Measurements from ENCODE around the gene PM20D2.

PM20D2 gene

DNA sequence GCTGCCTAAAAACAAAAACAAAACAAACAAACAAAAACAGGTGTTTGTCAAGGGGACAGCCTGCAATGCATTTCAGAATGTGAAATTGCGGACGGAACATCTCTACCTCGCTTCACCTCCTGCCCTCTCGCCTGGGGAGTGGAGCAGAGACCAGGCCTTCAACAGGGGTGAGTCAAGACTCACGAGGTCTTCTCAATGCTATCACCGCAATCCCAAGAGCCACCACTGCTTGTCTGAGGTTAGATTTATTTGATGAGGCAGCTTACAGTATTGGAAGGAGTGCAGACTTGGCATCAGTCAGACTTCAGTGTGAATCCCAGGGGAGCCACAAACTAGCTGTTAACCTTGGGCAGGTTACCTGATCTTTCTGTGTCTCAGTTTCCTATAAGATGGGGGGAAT is 63.6 kb downstream of the PM20D2 start:
- TF ChIP-seq, protein P1, sequence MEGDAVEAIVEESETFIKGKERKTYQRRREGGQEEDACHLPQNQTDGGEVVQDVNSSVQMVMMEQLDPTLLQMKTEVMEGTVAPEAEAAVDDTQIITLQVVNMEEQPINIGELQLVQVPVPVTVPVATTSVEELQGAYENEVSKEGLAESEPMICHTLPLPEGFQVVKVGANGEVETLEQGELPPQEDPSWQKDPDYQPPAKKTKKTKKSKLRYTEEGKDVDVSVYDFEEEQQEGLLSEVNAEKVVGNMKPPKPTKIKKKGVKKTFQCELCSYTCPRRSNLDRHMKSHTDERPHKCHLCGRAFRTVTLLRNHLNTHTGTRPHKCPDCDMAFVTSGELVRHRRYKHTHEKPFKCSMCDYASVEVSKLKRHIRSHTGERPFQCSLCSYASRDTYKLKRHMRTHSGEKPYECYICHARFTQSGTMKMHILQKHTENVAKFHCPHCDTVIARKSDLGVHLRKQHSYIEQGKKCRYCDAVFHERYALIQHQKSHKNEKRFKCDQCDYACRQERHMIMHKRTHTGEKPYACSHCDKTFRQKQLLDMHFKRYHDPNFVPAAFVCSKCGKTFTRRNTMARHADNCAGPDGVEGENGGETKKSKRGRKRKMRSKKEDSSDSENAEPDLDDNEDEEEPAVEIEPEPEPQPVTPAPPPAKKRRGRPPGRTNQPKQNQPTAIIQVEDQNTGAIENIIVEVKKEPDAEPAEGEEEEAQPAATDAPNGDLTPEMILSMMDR (IDR thresholded peaks at IDR 0.05; ENCODE audit: low read depth, low read length): no peak
- no peak for TF ChIP-seq EZH2phosphoT487 (IDR thresholded peaks at IDR 0.05; ENCODE audit: low read depth)
- H2AFZ ChIP-seq (ENCODE audit: low read depth, low read length): no peak overlapping the region
- H3K36me3 ChIP-seq (replicated peaks; ENCODE audit: low read depth, low read length): no peaks in the 10 kb centered on the region
- no peak overlapping the region for H3K9ac ChIP-seq (ENCODE audit: low read length)
- no peaks in the 10 kb centered on the region for H4K20me1 ChIP-seq (ENCODE audit: insufficient read depth, low read length)
- H3K27ac ChIP-seq (ENCODE audit: low read length): no peak overlapping the region
- no peaks in the 10 kb centered on the region for H3K4me1 ChIP-seq (ENCODE audit: low read length)
- H3K9me3 ChIP-seq (ENCODE audit: insufficient read depth, low read length): no peaks in the 10 kb centered on the region
- no peaks in the 10 kb centered on the region for H3K79me2 ChIP-seq (ENCODE audit: low read length)
- no peak overlapping the region for H3K4me3 ChIP-seq (ENCODE audit: low read length)
- H3K4me2 ChIP-seq (ENCODE audit: low read length): no peak overlapping the region
- H3K27me3 ChIP-seq (ENCODE audit: low read depth, low read length): no peaks in the 10 kb centered on the region

DNA sequence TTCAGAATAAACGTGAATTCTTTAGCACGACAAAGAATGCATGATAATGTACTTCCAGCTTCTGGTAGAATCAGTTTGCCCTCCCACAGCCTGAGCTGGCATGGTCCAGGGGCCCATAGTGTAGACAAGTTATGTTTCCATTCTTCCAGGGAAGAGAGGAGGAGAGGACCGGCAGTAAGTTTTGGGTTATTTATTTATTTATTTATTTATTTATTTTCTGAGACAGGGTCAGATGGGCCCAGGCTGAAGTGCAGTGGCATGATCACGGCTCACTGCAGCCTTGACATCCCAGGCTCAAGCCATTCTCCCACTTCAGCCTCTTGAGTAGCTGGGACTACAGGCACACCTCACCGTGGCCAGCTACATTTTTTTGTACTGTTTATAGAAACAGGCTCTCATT is 66.6 kb downstream of the PM20D2 start:
- Histone ChIP-seq H3K9me3 (ENCODE audit: insufficient read depth, low read length) (no peaks in the 10 kb centered on the region), H3K36me3 (replicated peaks; ENCODE audit: low read depth, low read length) (no peaks in the 10 kb centered on the region), H3K27ac (ENCODE audit: low read length) (no peak overlapping the region), H2AFZ (ENCODE audit: low read depth, low read length) (no peak overlapping the region), H3K9ac (ENCODE audit: low read length) (no peak overlapping the region), H3K27me3 (ENCODE audit: low read depth, low read length) (no peaks in the 10 kb centered on the region), H4K20me1 (ENCODE audit: insufficient read depth, low read length) (no peaks in the 10 kb centered on the region), H3K4me3 (ENCODE audit: low read length) (no peak overlapping the region), H3K4me1 (ENCODE audit: low read length) (no peaks in the 10 kb centered on the region), H3K79me2 (ENCODE audit: low read length) (no peaks in the 10 kb centered on the region), H3K4me2 (ENCODE audit: low read length) (no peak overlapping the region)
- TF ChIP-seq EZH2phosphoT487 (IDR thresholded peaks at IDR 0.05; ENCODE audit: low read depth): no peak
- TF ChIP-seq, protein P1 (IDR thresholded peaks at IDR 0.05; ENCODE audit: low read depth, low read length): no peak

DNA sequence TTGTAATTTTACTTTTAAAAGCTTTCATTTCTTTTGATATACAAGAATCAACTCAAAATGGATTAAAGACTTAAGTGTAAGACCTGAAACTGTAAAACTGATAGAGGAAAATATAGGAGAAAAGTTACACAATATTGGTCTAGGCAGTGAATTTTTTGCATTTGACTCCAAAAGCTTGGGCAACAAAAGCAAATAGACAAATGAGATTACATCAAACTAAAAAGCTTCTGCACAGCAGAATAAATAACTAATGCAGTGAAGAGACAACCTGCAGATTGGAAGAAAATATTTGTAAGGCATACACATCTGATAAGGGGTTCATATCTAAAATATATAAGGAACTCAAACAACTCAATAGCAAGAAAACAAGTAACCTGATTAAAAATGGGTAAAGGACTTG is 68.3 kb downstream of the PM20D2 start:
- Histone ChIP-seq H3K36me3 (replicated peaks; ENCODE audit: low read depth, low read length) (no peaks in the 10 kb centered on the region), H3K4me2 (ENCODE audit: low read length) (no peak overlapping the region), H3K9ac (ENCODE audit: low read length) (no peak overlapping the region), H2AFZ (ENCODE audit: low read depth, low read length) (no peak overlapping the region), H3K4me3 (ENCODE audit: low read length) (no peak overlapping the region), H3K79me2 (ENCODE audit: low read length) (no peaks in the 10 kb centered on the region), H3K27me3 (ENCODE audit: low read depth, low read length) (no peaks in the 10 kb centered on the region), H3K9me3 (ENCODE audit: insufficient read depth, low read length) (no peaks in the 10 kb centered on the region), H4K20me1 (ENCODE audit: insufficient read depth, low read length) (no peaks in the 10 kb centered on the region), H3K27ac (ENCODE audit: low read length) (no peak overlapping the region), H3K4me1 (ENCODE audit: low read length) (no peaks in the 10 kb centered on the region)
- TF ChIP-seq EZH2phosphoT487 (IDR thresholded peaks at IDR 0.05; ENCODE audit: low read depth): no peak
- TF ChIP-seq, protein P1 (IDR thresholded peaks at IDR 0.05; ENCODE audit: low read depth, low read length): no peak
